ENCODE results near the gene GGACT.

DNA sequence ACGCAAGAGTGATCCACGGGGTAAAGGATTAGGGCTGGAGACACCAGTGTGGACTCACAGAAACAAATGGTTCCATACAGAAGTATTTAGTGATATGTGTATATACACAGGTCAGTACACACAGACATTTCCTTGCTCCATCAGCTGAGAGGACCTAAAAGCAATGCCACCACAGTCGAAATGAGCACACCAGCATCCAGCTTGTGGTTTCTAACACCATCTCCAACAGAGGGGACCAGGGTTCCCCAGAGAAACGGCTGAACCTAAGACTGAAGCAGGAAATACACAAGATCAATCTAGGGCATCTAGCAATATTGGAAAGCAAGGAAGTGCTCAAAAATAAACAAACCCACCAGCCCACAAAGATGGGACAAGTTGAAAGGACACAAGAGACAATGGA lies 7.6 kb downstream of the GGACT start:
- no peak for TF ChIP-seq POLR2AphosphoS5 (IDR thresholded peaks at IDR 0.05)
- TF ChIP-seq, protein P1, sequence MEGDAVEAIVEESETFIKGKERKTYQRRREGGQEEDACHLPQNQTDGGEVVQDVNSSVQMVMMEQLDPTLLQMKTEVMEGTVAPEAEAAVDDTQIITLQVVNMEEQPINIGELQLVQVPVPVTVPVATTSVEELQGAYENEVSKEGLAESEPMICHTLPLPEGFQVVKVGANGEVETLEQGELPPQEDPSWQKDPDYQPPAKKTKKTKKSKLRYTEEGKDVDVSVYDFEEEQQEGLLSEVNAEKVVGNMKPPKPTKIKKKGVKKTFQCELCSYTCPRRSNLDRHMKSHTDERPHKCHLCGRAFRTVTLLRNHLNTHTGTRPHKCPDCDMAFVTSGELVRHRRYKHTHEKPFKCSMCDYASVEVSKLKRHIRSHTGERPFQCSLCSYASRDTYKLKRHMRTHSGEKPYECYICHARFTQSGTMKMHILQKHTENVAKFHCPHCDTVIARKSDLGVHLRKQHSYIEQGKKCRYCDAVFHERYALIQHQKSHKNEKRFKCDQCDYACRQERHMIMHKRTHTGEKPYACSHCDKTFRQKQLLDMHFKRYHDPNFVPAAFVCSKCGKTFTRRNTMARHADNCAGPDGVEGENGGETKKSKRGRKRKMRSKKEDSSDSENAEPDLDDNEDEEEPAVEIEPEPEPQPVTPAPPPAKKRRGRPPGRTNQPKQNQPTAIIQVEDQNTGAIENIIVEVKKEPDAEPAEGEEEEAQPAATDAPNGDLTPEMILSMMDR (IDR thresholded peaks at IDR 0.05), result no peak
- no peak for TF ChIP-seq POLR2A (IDR thresholded peaks at IDR 0.05)
- TF ChIP-seq EP300 (IDR thresholded peaks at IDR 0.05), result no peak

Data from gastroesophageal sphincter (tissue), 3 donors.